Measurements from ENCODE around the gene GALNT14.
A peak's percentile ranks its signal among the peaks of the same experiment; 100 is the strongest.

Gene GALNT14

DNA sequence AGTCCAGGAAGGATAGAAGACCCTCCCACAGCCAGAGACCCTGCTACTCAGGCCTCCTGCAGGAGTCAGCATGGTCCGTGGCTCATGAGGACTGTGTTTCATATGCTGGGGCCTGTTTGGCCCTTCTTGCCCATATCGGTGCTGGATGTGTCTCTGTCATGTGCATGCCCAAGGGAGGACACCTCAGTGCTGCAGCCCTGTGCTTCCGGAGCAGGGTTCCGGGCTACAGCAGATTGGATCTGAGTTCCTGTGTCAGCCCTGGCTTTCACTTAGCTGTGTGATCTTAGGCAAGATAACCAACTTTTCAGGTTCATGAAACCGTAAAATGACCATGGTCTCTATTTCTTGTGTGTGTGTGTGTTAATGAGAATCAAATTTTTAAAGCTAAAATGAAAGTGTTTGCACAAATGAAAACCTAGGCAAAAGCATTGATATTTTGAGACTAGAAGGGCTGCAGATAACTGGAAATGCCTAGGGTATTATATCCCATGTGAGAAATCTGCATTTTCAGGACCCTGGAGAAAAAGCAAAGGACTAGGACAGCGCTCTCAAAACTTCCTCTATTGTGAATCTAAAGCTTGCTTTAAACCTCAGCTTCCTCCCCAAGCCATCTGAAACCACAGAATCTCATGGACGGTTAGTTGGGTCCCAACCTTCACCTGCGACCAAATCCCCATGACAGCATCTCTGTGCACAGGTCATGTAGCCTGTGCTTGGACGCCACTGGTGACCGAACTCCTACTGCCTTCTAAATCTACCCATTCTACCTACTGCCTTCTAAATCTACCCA is 272.2 kb downstream of the GALNT14 start:
- TF ChIP-seq, protein P1, sequence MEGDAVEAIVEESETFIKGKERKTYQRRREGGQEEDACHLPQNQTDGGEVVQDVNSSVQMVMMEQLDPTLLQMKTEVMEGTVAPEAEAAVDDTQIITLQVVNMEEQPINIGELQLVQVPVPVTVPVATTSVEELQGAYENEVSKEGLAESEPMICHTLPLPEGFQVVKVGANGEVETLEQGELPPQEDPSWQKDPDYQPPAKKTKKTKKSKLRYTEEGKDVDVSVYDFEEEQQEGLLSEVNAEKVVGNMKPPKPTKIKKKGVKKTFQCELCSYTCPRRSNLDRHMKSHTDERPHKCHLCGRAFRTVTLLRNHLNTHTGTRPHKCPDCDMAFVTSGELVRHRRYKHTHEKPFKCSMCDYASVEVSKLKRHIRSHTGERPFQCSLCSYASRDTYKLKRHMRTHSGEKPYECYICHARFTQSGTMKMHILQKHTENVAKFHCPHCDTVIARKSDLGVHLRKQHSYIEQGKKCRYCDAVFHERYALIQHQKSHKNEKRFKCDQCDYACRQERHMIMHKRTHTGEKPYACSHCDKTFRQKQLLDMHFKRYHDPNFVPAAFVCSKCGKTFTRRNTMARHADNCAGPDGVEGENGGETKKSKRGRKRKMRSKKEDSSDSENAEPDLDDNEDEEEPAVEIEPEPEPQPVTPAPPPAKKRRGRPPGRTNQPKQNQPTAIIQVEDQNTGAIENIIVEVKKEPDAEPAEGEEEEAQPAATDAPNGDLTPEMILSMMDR (IDR thresholded peaks at IDR 0.05; ENCODE audit: low read length, missing control alignments), result no peak
- H3K4me3 ChIP-seq (replicated peaks; ENCODE audit: low read depth, low read length), result no peak overlapping the region
- no peak for DNase-seq (ENCODE audit: low read depth)

- H3K4me3 ChIP-seq (replicated peaks; ENCODE audit: low read depth, low read length), result no peak overlapping the region
- DNase-seq (ENCODE audit: low read depth), result no peak
- TF ChIP-seq, protein P1 (IDR thresholded peaks at IDR 0.05; ENCODE audit: low read length, missing control alignments), result no peak
Measured at GRCh38 chr2:30865243-30865642, 273.0 kb downstream of the GALNT14 start.

DNA sequence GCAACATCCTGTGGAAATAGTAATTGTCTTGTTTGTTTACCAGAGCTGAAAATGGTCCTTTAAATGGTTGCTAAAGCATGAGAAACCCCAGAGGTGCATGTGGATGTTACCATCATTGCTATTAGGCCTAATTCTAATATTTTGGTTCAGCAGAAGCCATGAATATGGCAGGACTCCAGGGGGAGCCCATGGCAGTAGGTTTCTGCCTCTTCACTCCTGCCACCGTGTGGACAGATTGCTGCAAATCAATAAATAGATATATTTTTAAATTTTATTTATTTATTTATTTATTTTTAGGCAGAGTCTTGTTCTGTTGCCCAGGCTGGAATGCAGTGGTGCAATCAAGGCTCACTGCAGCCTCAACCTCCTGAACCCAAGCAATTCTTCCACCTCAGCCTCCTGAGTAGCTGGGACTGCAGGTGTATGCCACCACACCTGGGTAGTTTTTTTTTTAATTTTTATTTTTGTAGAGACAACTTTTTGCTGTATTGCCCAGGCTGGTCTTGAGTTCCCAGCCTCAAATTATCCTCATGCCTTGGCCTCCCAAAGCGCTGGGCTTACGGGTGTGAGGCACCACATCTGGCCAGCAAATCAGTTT is 276.1 kb downstream of the GALNT14 start:
- no peak overlapping the region for H3K4me3 ChIP-seq (replicated peaks; ENCODE audit: low read depth, low read length)
- TF ChIP-seq, protein P1 (IDR thresholded peaks at IDR 0.05; ENCODE audit: low read length, missing control alignments), result peak; percentile 59
- DNase-seq (ENCODE audit: low read depth), result peak; percentile 71

- no peak for DNase-seq (ENCODE audit: low read depth)
- TF ChIP-seq, protein P1 (IDR thresholded peaks at IDR 0.05; ENCODE audit: low read length, missing control alignments), result no peak
- no peak overlapping the region for H3K4me3 ChIP-seq (replicated peaks; ENCODE audit: low read depth, low read length)
Measured at GRCh38 chr2:30860726-30861125, 277.5 kb downstream of the GALNT14 start.

Data from fibroblast of pulmonary artery (primary cell).